ENCODE measurements around the gene DUSP8.

DNA sequence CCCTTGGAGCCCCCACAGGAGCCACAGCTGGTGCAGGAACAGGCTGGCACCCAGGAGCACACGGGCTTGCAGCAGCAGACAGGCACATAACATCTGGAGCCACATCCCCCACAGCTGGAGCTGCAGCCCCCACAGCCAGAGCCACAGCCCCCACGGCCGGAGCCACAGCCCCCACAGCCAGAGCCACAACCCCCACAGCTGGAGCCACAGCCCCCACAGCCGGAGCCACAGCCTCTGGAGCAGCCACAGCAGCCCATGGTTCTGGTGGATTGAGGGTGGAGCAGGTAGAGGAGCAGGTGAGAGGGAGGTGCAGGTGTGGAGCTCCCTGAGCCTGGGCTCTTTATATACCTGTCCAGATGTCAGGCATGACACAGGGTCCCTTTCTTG lies 25.9 kb upstream of the DUSP8 start, which contains the start of gene KRTAP5-2:
- TF ChIP-seq TEAD4 (IDR thresholded peaks at IDR 0.05; ENCODE audit: low read length) (no peak), TEAD4 (CRISPR knock-in tag; IDR thresholded peaks at IDR 0.05; ENCODE audit: borderline replicate concordance) (no peak), GABPA (tag; conservative IDR thresholded peaks at IDR 0.05; ENCODE audit: low read depth) (no peak)
